A673 (cell line): ENCODE results near the gene SH3GL2.

ENCODE experiments used
- EZH2 ChIP-seq: fragments of 200-600 bp; sonication (generic); IDR thresholded peaks from 2 replicates; pipeline ENCODE4 v1.6.1; 2017; ENCODE audit warnings: borderline replicate concordance, low read depth, mild to moderate bottlenecking, mixed read lengths, antibody characterized with exemption, low read length; ENCODE audit not compliant: poor library complexity, severe bottlenecking
- TF ChIP-seq, protein P1 (sequence below): fragments of 300-800, 200-600 bp; sonication (generic); conservative IDR thresholded peaks from 2 replicates; pipeline ENCODE4 v1.5.1; 2017; ENCODE audit warnings: low read depth, mild to moderate bottlenecking, antibody characterized with exemption, low read length, moderate library complexity, mixed read lengths

DNA sequence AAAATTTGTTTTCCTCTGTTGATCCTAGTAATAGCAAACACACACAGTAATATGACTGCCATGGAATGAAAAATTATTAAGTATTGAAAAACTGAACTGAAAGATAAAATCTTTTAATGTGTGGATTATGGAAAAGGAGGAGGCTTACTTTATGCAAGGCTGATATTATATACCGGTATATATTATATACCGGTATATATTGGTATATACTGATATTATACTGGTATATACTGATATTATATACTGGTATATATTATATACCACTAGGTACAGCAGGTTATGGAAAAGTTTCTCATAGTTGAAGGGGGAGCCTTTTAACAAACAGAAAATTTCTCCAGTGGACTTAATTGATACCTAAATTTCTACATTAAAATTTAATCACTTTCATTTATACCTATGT lies 181.4 kb downstream of the SH3GL2 start:
- TF ChIP-seq, protein P1, sequence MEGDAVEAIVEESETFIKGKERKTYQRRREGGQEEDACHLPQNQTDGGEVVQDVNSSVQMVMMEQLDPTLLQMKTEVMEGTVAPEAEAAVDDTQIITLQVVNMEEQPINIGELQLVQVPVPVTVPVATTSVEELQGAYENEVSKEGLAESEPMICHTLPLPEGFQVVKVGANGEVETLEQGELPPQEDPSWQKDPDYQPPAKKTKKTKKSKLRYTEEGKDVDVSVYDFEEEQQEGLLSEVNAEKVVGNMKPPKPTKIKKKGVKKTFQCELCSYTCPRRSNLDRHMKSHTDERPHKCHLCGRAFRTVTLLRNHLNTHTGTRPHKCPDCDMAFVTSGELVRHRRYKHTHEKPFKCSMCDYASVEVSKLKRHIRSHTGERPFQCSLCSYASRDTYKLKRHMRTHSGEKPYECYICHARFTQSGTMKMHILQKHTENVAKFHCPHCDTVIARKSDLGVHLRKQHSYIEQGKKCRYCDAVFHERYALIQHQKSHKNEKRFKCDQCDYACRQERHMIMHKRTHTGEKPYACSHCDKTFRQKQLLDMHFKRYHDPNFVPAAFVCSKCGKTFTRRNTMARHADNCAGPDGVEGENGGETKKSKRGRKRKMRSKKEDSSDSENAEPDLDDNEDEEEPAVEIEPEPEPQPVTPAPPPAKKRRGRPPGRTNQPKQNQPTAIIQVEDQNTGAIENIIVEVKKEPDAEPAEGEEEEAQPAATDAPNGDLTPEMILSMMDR = no peak
- TF ChIP-seq EZH2 = no peak
